GM18861 (cell line): Measurements from ENCODE around the gene GDF2.

Experiments used
- ATAC-seq: cut with Tn5 transposase; IDR thresholded peaks from one replicate; pipeline ENCODE4 v1.9.1; 2021; ENCODE audit not compliant: unreplicated experiment

Gene GDF2

DNA sequence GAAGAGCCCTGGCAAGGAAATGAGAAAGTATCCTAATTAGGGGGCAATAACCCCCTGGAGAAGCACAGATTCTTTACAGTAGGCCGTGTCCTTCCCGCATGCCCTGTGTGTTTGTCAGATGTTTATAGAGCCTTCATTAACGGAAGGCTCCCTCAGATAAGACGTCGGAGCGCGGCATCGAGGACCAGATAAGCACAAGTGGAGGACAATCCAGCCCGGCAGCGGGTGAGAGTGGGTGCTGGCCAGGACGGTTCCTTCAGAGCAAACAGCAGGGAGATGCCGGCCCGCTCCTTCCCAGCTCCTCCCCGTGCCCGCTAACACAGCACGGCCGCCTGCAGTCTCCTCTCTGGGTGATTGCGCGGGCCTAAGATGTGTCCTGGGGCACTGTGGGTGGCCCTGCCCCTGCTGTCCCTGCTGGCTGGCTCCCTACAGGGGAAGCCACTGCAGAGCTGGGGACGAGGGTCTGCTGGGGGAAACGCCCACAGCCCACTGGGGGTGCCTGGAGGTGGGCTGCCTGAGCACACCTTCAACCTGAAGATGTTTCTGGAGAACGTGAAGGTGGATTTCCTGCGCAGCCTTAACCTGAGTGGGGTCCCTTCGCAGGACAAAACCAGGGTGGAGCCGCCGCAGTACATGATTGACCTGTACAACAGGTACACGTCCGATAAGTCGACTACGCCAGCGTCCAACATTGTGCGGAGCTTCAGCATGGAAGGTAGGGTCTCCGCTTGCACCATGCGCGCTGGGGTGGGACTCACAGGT is at the start of gene GDF2:
Gene GDF2, plus strand, starts transcription at position 155 of the 762 bp plus-strand sequence. Its CDS starts 215 bp downstream, at position 370.
- ATAC-seq = no peak

DNA sequence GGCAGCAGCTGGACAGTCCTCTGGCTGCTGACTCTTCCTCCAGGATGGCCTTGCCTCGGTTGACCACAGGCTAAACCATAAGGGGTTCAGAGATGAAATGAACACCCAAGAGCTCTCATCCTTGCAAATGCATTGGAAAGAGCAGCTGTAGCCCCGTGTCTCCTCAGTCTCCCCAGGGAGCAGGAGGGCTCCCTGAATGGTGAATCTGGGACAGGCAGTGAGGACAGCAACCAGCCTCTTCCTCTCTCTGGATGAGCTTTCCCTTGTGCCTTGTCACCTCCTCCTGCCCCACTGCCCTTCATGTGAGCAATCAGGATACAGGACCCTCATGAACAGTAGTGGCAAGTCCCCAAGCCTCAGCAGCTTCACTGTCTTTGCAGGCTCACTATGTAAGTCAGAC is 46.2 kb upstream of the GDF2 start:
- ATAC-seq = no peak

DNA sequence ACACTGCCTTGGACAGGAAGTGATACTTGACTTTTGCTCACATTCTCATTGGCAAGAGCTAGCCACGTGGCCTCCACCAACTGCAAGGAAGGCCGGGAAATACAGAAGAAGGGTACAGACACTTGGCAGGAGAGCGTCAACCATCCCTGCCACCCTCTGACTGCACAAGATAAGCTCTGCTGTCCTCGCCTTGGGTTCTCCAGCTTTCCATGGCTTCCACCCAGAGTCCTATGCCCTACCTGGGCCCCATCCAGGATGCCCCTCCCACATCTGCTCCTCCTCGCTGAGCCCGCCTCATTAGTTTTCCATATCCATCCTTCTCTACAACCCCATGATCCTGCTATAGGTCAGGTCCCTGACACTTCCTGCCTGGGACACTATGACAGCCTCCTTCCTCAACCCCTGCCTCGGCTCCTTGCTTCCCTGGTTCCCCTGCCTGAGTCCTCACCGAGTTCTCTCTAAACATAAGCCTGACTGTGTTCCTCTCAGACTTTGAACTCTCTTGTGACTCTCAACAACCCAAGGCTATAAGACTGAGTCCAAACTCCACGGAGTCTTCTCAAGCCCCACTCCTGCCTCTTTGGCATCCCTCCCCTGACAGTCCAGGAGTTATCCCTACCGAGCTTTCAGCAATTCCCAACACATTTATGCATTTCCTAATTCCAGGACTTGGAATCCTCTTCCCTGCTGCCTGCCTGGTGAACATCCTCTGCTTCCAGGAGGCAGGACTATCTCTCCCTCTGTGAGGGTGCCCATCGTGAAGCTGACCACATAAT is 45.5 kb upstream of the GDF2 start:
- no peak for ATAC-seq

GRCh38 chr10:47277352-47278151 is 44.7 kb upstream of the GDF2 start:
- ATAC-seq = no peak

DNA sequence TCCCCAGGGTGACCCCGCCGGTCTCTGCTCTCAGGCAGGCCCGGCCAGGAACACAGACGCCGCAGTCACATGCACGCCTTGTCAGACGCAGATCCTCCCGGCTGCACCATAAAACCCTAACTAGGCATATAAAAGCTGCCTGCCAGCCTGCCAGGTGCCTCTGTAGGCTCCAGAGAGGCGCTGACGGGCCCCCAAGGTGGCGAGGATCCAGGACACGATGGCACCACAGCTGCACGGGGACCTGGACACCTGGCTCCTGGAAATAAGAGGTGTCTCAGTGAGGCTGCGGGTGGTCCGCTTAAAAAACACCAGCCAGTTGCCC is 44.1 kb upstream of the GDF2 start:
- no peak for ATAC-seq

DNA sequence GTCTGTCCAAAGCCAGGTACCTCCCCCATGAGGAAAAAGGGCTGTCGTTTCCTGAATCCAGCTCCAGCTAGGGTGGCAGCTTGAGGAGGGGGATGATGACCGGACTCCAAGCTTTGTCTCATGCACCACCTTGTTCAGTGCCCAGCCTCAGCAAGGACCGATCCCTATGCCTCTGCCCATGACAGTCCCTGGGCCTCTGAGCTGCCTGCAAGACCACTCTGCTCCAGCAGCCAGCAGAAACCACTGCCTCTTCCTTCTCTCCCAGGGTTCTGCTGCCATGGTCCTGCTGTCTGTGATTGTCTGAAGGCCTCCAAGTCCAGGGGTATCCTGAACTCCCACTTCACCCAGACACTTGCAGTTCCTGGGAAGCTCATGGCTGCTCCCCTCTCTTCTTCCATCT is 43.5 kb upstream of the GDF2 start:
- ATAC-seq = no peak

GRCh38 chr10:47279276-47279675 is 43.0 kb upstream of the GDF2 start:
- no peak for ATAC-seq

DNA sequence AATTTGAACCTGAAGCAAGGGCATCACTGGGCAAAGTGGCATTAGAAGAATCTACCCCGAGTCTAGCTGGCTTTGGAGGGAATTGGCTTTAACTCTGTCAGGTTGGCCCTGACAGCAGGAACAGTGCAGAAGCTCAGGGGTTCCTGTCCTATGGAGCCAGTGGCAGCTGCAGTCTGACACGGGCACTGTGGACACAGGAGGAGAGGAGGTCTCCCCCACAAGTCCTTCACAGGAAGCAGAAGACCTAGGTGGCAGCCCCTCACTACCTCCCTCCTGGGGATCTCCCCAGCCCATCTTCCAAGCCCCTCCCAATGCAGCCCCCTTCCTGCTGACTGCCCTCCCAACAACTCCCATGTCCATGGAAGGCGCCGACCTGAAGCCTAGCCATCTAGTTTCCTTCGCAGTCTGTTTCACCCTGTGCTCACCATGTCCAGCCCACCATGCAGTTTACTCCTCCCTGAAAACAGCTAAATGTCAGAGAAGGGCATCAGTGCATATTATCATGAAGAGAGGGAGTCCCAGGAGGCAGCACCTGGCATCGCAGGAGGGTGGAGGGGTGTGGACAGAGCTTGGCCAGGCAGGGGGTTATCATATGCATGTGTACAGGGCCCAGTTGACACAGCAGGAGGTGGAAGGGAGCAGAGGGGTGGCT is 40.1 kb upstream of the GDF2 start:
- no peak for ATAC-seq

- ATAC-seq = no peak
Observed at GRCh38 chr10:47282657-47283018, 39.6 kb upstream of the GDF2 start.

GRCh38 chr10:47283101-47283630 is 39.1 kb upstream of the GDF2 start:
- ATAC-seq = no peak

- ATAC-seq = no peak
Observed at GRCh38 chr10:47283848-47284247, 38.4 kb upstream of the GDF2 start.

GRCh38 chr10:47285381-47286115 is 36.7 kb upstream of the GDF2 start:
- ATAC-seq = no peak

DNA sequence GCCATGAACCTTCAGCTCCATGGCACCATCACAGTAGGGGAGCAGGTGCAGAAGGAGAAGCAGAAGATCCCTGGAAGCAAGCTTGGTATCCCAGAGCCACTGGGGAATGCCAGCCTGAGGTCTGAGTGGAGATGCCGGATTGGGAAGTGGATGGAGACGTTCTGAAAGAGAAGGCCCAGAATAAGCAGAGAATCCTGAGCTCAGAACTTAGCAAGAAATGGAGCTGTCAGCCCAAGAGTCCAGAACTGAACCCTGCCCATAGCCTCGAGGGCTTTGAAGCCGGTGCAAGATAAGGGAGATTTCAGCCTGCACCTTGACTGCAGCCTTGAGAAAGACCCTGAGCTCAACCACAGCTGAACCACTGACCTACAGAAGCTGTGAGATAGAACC is 36.1 kb upstream of the GDF2 start:
- no peak for ATAC-seq

DNA sequence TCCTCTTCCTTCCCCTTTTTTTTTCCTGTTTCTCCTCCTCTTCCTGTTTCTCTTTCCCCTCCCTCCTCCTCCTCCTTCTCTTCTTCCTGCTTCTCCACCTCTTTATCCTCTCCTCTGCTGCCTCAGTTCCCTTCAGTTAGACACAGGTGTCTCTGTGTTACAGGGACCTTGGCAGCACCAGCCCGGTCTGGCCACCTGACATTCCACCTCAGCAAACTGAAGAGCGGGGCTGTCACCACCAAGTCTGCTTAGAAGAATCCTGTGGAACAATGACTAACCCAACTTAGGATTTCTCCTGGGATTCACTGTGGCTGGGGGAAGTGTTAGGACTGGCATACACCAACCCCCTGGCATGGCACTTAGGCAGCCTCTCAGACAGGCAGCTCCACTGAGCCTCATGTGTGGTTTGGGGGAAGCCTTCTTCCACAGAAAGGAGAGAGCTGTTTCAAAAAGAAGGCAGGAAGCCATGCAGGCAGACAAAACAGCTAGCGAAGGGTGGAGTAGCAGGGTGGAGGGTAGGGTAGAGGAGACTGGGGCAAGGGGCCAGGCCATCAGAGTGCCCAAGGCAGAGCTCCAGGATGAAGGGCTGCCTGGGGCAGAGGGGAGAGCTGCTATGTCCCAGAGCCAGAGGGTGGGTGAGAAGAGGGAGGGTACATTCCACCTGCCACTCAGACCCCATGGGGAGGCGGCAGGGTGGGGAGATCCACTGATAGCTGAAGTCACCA is 35.5 kb upstream of the GDF2 start:
- ATAC-seq = no peak

- no peak for ATAC-seq
Observed at GRCh38 chr10:47287365-47287802, 34.9 kb upstream of the GDF2 start.

GRCh38 chr10:47287805-47288204 is 34.4 kb upstream of the GDF2 start:
- ATAC-seq = no peak

DNA sequence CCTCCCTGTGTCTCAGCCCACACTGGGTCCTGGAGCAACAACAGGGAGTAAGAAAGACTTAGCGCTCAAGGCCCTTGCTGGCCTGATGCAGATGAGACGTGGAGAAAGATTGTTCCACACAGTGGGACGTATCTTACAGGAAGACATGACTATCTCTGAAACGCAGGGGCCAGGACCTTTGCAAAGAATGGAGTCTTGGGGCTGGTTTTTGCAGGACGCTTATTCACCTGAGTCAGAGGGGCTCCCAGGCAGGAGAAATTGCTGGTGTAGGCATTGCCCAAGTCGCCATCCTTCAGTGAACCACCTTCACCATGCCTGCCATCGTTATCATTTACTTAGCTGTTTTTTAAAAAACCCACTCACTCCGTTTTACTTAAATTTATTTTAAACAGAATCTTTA is 34.0 kb upstream of the GDF2 start:
- no peak for ATAC-seq

- ATAC-seq = no peak
Observed at GRCh38 chr10:47288916-47289495, 33.2 kb upstream of the GDF2 start.

DNA sequence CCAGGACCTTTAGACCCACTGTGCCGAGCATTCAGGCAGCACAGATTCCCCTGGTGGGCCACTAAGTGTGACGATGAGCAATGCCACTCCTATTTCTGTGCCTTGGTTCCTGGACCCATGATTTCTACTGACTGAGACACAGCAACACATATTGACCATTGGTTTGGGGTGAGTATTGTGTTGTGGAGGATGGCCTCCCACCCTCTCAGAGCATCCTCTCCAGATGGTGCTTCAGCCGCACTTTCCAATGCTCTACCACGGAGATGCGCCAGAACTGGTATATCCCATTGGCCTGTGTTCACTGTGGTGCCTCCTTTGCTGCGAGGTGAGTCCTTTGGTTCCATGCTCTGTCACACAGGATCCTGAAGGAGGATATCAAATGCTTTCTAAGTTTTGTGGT is 32.3 kb upstream of the GDF2 start:
- no peak for ATAC-seq
